NCI-H1694 (cell line): ENCODE results near the gene DCPS.

Experiments
- DNase-seq: peaks from one replicate; lab custom pipeline; 2025; lab: John Stamatoyannopoulos, UW

The DCPS gene

GRCh38 chr11:126328938-126329643 is 25.2 kb downstream of the DCPS start:
- DNase-seq = no peak

- no peak for DNase-seq
Measured at GRCh38 chr11:126329644-126330211, 25.9 kb downstream of the DCPS start.

- no peak for DNase-seq
Measured at GRCh38 chr11:126331286-126331685, 27.4 kb downstream of the DCPS start.

GRCh38 chr11:126332221-126332711 is 28.4 kb downstream of the DCPS start:
- no peak for DNase-seq

- no peak for DNase-seq
Measured at GRCh38 chr11:126333142-126333541, 29.3 kb downstream of the DCPS start.

GRCh38 chr11:126334659-126335462 is 31.0 kb downstream of the DCPS start:
- no peak for DNase-seq

GRCh38 chr11:126335463-126335760 is 31.6 kb downstream of the DCPS start:
- no peak for DNase-seq

GRCh38 chr11:126336138-126336541 is 32.3 kb downstream of the DCPS start:
- DNase-seq = no peak

- DNase-seq = no peak
Measured at GRCh38 chr11:126336671-126337101, 32.8 kb downstream of the DCPS start.

GRCh38 chr11:126337126-126337473 is 33.2 kb downstream of the DCPS start:
- no peak for DNase-seq

GRCh38 chr11:126337474-126338241 is 33.8 kb downstream of the DCPS start:
- no peak for DNase-seq

GRCh38 chr11:126338346-126339055 is 34.6 kb downstream of the DCPS start:
- no peak for DNase-seq

GRCh38 chr11:126339073-126339862 is 35.4 kb downstream of the DCPS start:
- DNase-seq = no peak

- no peak for DNase-seq
Measured at GRCh38 chr11:126339863-126340434, 36.1 kb downstream of the DCPS start.

GRCh38 chr11:126340960-126341606 is 37.2 kb downstream of the DCPS start:
- no peak for DNase-seq

- no peak for DNase-seq
Measured at GRCh38 chr11:126341760-126342161, 37.9 kb downstream of the DCPS start.

- no peak for DNase-seq
Measured at GRCh38 chr11:126343051-126343450, 39.2 kb downstream of the DCPS start.

GRCh38 chr11:126344141-126345080 is 40.6 kb downstream of the DCPS start:
- no peak for DNase-seq

- no peak for DNase-seq
Measured at GRCh38 chr11:126345283-126345682, 41.4 kb downstream of the DCPS start.
